ENCODE data around the gene ASRGL1.

The ASRGL1 gene

GRCh38 chr11:62401356-62401755 lies 64.1 kb downstream of the ASRGL1 start:
- DNase-seq (ENCODE audit: extremely low read depth, low read depth): no peak
- TF ChIP-seq CTCF (IDR thresholded peaks at IDR 0.05; ENCODE audit: low read depth, low read length): no peak

GRCh38 chr11:62401811-62402210 lies 64.6 kb downstream of the ASRGL1 start:
- no peak for TF ChIP-seq CTCF (IDR thresholded peaks at IDR 0.05; ENCODE audit: low read depth, low read length)
- DNase-seq (ENCODE audit: extremely low read depth, low read depth): no peak

- no peak for DNase-seq (ENCODE audit: extremely low read depth, low read depth)
- TF ChIP-seq CTCF (IDR thresholded peaks at IDR 0.05; ENCODE audit: low read depth, low read length): no peak
Observed at GRCh38 chr11:62402226-62402959, 65.1 kb downstream of the ASRGL1 start.

GRCh38 chr11:62402960-62403730 lies 65.9 kb downstream of the ASRGL1 start:
- TF ChIP-seq CTCF (IDR thresholded peaks at IDR 0.05; ENCODE audit: low read depth, low read length): no peak
- DNase-seq (ENCODE audit: extremely low read depth, low read depth): no peak

- DNase-seq (ENCODE audit: extremely low read depth, low read depth): no peak
- TF ChIP-seq CTCF (IDR thresholded peaks at IDR 0.05; ENCODE audit: low read depth, low read length): no peak
Observed at GRCh38 chr11:62404435-62404834, 67.2 kb downstream of the ASRGL1 start.

- no peak for DNase-seq (ENCODE audit: extremely low read depth, low read depth)
Observed at GRCh38 chr11:62404901-62405300, 67.7 kb downstream of the ASRGL1 start.

More at GRCh38 chr11:62404901-62405300, 67.7 kb downstream of the ASRGL1 start:
- TF ChIP-seq CTCF (IDR thresholded peaks at IDR 0.05; ENCODE audit: low read depth, low read length): no peak
